ENCODE results near the gene ANKRD44. TPM values are rescaled to one million over a fixed set of nuclear protein-coding genes. Genes with fewer than 3 reads are reported as not detected.

The ANKRD44 gene
- total RNA-seq, 1 donor from 2014 or later, result 11.2 TPM

DNA sequence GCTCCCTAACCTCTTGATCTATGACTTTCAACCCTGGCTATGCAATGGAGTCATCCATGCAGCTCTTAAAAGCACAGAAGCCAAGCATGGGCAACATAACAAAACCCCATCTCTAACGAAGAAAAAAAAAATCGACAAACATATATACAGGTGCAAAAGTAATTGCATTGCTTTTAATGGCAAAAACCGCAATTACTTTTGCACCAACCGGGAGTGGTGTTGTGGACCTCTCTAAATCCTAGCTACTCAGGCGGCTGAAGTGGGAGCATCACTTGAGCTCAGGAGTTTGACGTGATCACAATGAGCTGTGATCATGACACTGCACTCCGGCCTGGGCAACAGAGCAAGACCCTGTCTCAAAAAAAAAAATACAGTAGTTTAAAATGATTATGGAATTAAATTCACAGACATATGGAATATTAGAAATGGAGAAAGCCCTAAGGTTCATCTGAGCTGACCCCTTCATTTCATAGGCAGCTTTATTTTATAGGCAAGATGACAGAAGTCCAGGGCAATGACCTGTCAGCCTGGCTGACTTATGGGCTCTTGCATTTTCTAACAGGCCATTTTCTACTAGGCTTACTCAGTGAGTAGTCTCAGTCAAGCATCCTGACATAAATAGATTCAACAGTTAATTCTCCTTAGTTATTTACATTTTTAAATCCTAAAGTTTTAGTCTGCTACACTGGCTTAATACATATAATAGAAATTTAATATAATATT, 183.8 kb downstream of the ANKRD44 start:
- TF ChIP-seq, protein P1, sequence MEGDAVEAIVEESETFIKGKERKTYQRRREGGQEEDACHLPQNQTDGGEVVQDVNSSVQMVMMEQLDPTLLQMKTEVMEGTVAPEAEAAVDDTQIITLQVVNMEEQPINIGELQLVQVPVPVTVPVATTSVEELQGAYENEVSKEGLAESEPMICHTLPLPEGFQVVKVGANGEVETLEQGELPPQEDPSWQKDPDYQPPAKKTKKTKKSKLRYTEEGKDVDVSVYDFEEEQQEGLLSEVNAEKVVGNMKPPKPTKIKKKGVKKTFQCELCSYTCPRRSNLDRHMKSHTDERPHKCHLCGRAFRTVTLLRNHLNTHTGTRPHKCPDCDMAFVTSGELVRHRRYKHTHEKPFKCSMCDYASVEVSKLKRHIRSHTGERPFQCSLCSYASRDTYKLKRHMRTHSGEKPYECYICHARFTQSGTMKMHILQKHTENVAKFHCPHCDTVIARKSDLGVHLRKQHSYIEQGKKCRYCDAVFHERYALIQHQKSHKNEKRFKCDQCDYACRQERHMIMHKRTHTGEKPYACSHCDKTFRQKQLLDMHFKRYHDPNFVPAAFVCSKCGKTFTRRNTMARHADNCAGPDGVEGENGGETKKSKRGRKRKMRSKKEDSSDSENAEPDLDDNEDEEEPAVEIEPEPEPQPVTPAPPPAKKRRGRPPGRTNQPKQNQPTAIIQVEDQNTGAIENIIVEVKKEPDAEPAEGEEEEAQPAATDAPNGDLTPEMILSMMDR (conservative IDR thresholded peaks at IDR 0.05), result no peak
- Mint-ChIP-seq H3K9me3 (peaks cover 3% of the 10 kb centered on the region), H3K36me3 (ENCODE audit: low read depth) (peaks cover 4% of the 10 kb centered on the region), H3K27me3 (ENCODE audit: low read depth) (no peaks in the 10 kb centered on the region), H3K27ac (ENCODE audit: unreplicated experiment) (no peak overlapping the region), H3K4me1 (no peaks in the 10 kb centered on the region), H3K4me3 (no peak overlapping the region)
- DNase-seq (ENCODE audit: low read depth, low spot score), result no peak

DNA sequence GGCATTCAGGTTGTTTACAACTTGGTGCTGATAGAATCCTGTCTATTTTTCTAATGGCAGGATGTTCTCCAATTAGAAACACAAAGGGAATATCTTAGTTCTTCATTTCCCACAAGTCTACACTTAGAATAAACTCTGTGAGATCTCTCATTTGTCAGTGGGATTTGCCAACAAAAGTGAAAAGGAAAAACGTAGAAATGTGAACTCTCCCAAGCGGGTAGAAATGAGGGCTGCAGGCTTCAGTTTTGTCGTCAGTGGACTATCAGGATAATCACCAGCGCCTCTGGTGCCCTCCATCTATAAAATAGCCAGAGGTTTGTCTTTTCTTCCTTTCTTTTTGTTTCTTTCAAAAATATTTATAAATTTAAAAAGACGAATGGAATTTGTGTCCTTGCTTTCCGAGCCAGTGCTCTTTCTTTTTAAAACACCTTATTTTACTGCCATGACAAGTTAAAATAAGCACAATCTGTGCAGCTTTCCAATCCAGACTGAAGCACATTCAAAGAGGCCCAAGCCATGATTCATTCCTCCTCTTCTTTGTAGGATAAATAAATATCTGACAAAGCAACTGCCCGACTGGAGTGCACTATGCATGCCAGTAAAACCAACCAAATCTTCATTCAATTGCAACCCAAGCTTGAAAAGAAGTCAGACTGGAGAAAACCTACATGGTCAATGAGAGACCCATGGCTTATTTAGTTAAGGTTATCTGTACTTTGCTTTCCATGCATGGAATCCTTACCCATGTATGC, 185.8 kb downstream of the ANKRD44 start:
- H3K4me3 Mint-ChIP-seq, result no peak overlapping the region
- TF ChIP-seq, protein P1 (conservative IDR thresholded peaks at IDR 0.05), result no peak
- DNase-seq (ENCODE audit: low read depth, low spot score), result no peak
- peaks cover 3% of the 10 kb centered on the region for H3K9me3 Mint-ChIP-seq
- H3K4me1 Mint-ChIP-seq, result peaks cover 5% of the 10 kb centered on the region
- no peak overlapping the region for H3K27ac Mint-ChIP-seq (ENCODE audit: unreplicated experiment)
- no peaks in the 10 kb centered on the region for H3K27me3 Mint-ChIP-seq (ENCODE audit: low read depth)
- H3K36me3 Mint-ChIP-seq (ENCODE audit: low read depth), result peaks cover 4% of the 10 kb centered on the region

DNA sequence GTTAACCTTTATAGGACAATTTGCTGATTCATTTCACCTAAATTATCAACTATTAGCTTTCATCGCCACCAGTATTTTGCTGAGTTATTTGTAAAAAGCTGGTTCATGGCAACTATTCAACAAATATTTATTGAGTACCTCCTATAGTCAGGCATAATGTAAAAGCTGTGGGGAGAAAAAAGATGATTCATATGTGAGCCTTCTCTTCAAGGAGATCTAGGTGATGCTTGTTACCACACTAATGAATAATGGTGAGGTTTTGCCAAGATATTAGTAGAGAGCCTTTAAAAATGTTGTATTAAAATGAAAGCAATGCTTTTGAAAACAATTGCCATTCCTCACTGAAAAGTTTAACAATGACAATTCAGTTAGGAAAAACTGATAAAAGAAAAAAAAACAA, 187.8 kb downstream of the ANKRD44 start:
- peaks cover 3% of the 10 kb centered on the region for H3K36me3 Mint-ChIP-seq (ENCODE audit: low read depth)
- no peak overlapping the region for H3K4me3 Mint-ChIP-seq
- no peaks in the 10 kb centered on the region for H3K27me3 Mint-ChIP-seq (ENCODE audit: low read depth)
- TF ChIP-seq, protein P1 (conservative IDR thresholded peaks at IDR 0.05), result no peak
- H3K4me1 Mint-ChIP-seq, result peaks cover 5% of the 10 kb centered on the region
- no peak overlapping the region for H3K27ac Mint-ChIP-seq (ENCODE audit: unreplicated experiment)
- H3K9me3 Mint-ChIP-seq, result peaks cover 2% of the 10 kb centered on the region
- no peak for DNase-seq (ENCODE audit: low read depth, low spot score)

DNA sequence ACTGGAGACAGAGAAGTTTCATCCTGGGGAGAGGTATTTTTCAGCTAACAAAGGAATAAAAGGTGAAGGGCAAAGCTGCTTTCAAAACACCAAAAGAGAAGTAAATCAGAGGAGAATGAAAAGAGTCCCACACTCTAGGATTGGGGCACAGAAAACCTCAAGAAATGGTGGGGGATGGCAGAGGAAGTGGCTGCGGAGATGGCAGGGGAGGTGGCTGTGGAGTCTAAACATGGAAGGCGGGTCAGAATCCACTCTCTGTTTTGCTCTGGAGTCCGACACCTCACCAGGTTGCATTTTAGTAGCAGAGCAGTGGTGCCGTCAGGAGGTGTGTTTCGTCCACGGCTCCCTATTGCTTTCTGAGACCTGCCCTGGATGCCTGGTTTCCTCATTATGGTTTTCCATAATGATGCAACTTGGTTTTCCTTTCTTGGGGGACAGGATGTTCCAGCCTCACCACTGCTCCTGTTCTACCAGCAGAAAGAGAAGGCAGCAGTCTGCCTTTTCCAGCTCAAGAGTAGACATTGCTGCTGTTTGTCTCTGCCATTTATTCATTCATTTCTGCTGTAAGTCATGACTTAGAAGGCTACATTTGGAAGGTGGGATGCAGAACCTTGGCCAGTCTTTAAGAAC, 188.7 kb downstream of the ANKRD44 start:
- H3K27ac Mint-ChIP-seq (ENCODE audit: unreplicated experiment), result no peak overlapping the region
- H3K36me3 Mint-ChIP-seq (ENCODE audit: low read depth), result no peaks in the 10 kb centered on the region
- H3K4me1 Mint-ChIP-seq, result peaks cover 5% of the 10 kb centered on the region
- H3K4me3 Mint-ChIP-seq, result no peak overlapping the region
- no peaks in the 10 kb centered on the region for H3K27me3 Mint-ChIP-seq (ENCODE audit: low read depth)
- TF ChIP-seq, protein P1 (conservative IDR thresholded peaks at IDR 0.05), result no peak
- DNase-seq (ENCODE audit: low read depth, low spot score), result no peak
- H3K9me3 Mint-ChIP-seq, result no peaks in the 10 kb centered on the region

DNA sequence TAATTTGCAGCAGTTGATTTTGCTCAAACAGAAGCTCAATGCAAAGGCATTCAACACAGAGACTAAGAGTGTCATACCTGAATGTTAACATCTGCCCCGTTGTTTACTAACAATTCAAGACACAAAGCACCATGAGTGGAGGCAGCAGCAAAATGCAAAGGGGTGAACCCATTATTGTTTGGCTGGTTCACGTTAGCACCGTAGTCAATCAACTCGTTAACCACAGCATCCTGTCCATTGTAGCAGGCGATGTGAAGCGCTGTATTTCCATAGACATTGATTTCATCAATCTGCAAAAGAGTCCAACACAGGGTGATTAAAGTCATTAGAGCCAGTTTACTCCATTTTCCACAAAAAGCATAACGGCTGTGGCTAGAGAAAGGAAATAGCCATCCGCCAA, 189.3 kb downstream of the ANKRD44 start:
- no peaks in the 10 kb centered on the region for H3K9me3 Mint-ChIP-seq
- no peak overlapping the region for H3K4me3 Mint-ChIP-seq
- no peak overlapping the region for H3K27ac Mint-ChIP-seq (ENCODE audit: unreplicated experiment)
- peaks cover 5% of the 10 kb centered on the region for H3K4me1 Mint-ChIP-seq
- no peak for DNase-seq (ENCODE audit: low read depth, low spot score)
- no peaks in the 10 kb centered on the region for H3K36me3 Mint-ChIP-seq (ENCODE audit: low read depth)
- TF ChIP-seq, protein P1 (conservative IDR thresholded peaks at IDR 0.05), result no peak
- no peaks in the 10 kb centered on the region for H3K27me3 Mint-ChIP-seq (ENCODE audit: low read depth)

All from neural crest cell (in vitro differentiated cells).